Erythroblast (primary cell): ENCODE measurements around the gene ZNF8.

Source experiments
- GATA1 ChIP-seq: IDR thresholded peaks from 2 replicates; pipeline ENCODE4 v1.6.1; 2011; ENCODE audit warnings: low read depth, mild to moderate bottlenecking, control low read depth, low read length, moderate library complexity
- POLR2A ChIP-seq: IDR thresholded peaks from 2 replicates; pipeline ENCODE4 v1.6.1; 2011; ENCODE audit warnings: mild to moderate bottlenecking, low read length

DNA sequence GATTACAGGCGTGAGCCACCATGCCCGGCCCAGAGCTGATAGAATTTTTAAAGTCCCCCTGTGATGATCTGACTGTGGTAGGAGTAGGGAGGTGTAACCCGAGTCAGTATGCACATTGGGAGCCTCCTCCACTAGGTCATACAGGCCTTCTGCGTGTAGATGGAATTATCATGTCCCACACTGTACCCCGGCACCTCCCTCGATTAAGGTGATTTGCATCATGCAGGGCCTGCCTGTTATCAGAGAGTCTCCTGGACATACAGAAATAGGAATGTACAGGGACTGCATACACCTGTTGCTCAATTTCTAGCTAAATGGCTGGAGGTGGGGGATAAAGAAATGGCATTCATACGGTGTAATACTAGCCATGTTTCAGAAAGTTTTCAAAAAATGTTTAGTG, 25.5 kb downstream of the ZNF8 start:
- no peak for TF ChIP-seq POLR2A
- no peak for TF ChIP-seq GATA1
